ENCODE data around the gene BAG3.

GRCh38 chr10:119680050-119680449 is 28.9 kb downstream of the BAG3 start:
- TF ChIP-seq CTCF (IDR thresholded peaks at IDR 0.05 in 8 of 11, conservative IDR thresholded peaks at IDR 0.05 in 3 of 11) (no peak), POLR2A (IDR thresholded peaks at IDR 0.05) (no peak)
